H9 (cell line): Measurements from ENCODE around the gene NPHP4. TPM values are rescaled to one million over a fixed set of nuclear protein-coding genes. Genes with fewer than 3 reads are reported as not detected.

Experiments
- DNase-seq: peaks from one replicate; pipeline ENCODE4 v3.0.0-alpha.2; 2017
- H2AFZ ChIP-seq: one replicate; pipeline ENCODE4 v1.6.1; 2013; ENCODE audit warnings: mild to moderate bottlenecking, low read length, control low read depth, moderate library complexity
- H2AK5ac ChIP-seq: 2 replicates; pipeline ENCODE4 v1.6.1; 2013; ENCODE audit warnings: low read length, control low read depth, mixed read lengths; ENCODE audit not compliant: insufficient read length
- H2BK120ac ChIP-seq: one replicate; pipeline ENCODE4 v1.6.1; 2013; ENCODE audit warnings: low read depth, mild to moderate bottlenecking, low read length, control low read depth, inconsistent platforms; ENCODE audit not compliant: poor library complexity, severe bottlenecking
- H2BK12ac ChIP-seq: 2 replicates; pipeline ENCODE4 v1.6.1; 2013; ENCODE audit warnings: low read length, control low read depth, mixed read lengths, low read depth; ENCODE audit not compliant: insufficient read length
- H2BK15ac ChIP-seq: 2 replicates; pipeline ENCODE4 v1.6.1; 2013; ENCODE audit warnings: low read depth, low read length, control low read depth
- H2BK20ac ChIP-seq: one replicate; pipeline ENCODE4 v1.6.1; 2013; ENCODE audit warnings: low read depth, mild to moderate bottlenecking, low read length, control low read depth, inconsistent platforms; ENCODE audit not compliant: poor library complexity, severe bottlenecking
- H2BK5ac ChIP-seq: 2 replicates; pipeline ENCODE4 v1.6.1; 2013; ENCODE audit warnings: low read length, control low read depth, mixed read lengths; ENCODE audit not compliant: insufficient read length
- H3K14ac ChIP-seq: 2 replicates; pipeline ENCODE4 v1.6.1; 2013; ENCODE audit warnings: low read length, control low read depth; ENCODE audit not compliant: insufficient read depth
- H3K18ac ChIP-seq: 2 replicates; pipeline ENCODE4 v1.6.1; 2013; ENCODE audit warnings: low read depth, mild to moderate bottlenecking, mixed read lengths, low read length, control low read depth; ENCODE audit not compliant: insufficient read length
- H3K23ac ChIP-seq: 2 replicates; pipeline ENCODE4 v1.6.1; 2013; ENCODE audit warnings: low read length, control low read depth, mixed read lengths, low read depth; ENCODE audit not compliant: insufficient read length
- H3K23me2 ChIP-seq: 2 replicates; pipeline ENCODE4 v1.6.1; 2013; ENCODE audit warnings: low read depth, mild to moderate bottlenecking, mixed read lengths, low read length, control low read depth; ENCODE audit not compliant: insufficient read length, poor library complexity, severe bottlenecking
- H3K27ac ChIP-seq: 2 replicates; pipeline ENCODE4 v1.5.1; 2013; ENCODE audit warnings: low read length, control low read depth, mixed read lengths, low read depth; ENCODE audit not compliant: insufficient read length
- H3K27me3 ChIP-seq: 2 replicates; pipeline ENCODE4 v1.6.1; 2013; ENCODE audit warnings: low read length, control low read depth, inconsistent platforms; ENCODE audit not compliant: insufficient read depth
- H3K4ac ChIP-seq: 2 replicates; pipeline ENCODE4 v1.6.1; 2013; ENCODE audit warnings: low read depth, mild to moderate bottlenecking, control low read depth, inconsistent platforms, low read length, moderate library complexity
- H3K4me1 ChIP-seq: 2 replicates; pipeline ENCODE4 v1.6.1; 2013; ENCODE audit warnings: low read length, control low read depth, inconsistent platforms; ENCODE audit not compliant: insufficient read depth
- H3K4me2 ChIP-seq: 2 replicates; pipeline ENCODE4 v1.6.1; 2013; ENCODE audit warnings: low read length, control low read depth, mixed read lengths; ENCODE audit not compliant: insufficient read length, insufficient read depth
- H3K56ac ChIP-seq: 2 replicates; pipeline ENCODE4 v1.6.1; 2013; ENCODE audit warnings: low read depth, mild to moderate bottlenecking, mixed read lengths, low read length, control low read depth; ENCODE audit not compliant: insufficient read length
- H3K79me1 ChIP-seq: 2 replicates; pipeline ENCODE4 v1.6.1; 2013; ENCODE audit warnings: low read depth, mild to moderate bottlenecking, moderate library complexity, low read length, control low read depth, inconsistent platforms; ENCODE audit not compliant: insufficient read depth, poor library complexity, severe bottlenecking
- H3K79me2 ChIP-seq: 2 replicates; pipeline ENCODE4 v1.6.1; 2013; ENCODE audit warnings: low read length, control low read depth, inconsistent platforms; ENCODE audit not compliant: insufficient read depth
- H3K9ac ChIP-seq: 2 replicates; pipeline ENCODE4 v1.6.1; 2013; ENCODE audit warnings: low read length, control low read depth, mixed read lengths; ENCODE audit not compliant: insufficient read length; ENCODE audit errors: extremely low read depth
- H3K9me3 ChIP-seq: one replicate; pipeline ENCODE4 v1.6.1; 2013; ENCODE audit warnings: low read depth, low read length, inconsistent platforms; ENCODE audit not compliant: control insufficient read depth
- H3T11ph ChIP-seq: one replicate; pipeline ENCODE4 v1.6.1; 2013; ENCODE audit warnings: mild to moderate bottlenecking, low read length, control low read depth, inconsistent platforms
- H4K20me1 ChIP-seq: one replicate; pipeline ENCODE4 v1.6.1; 2013; ENCODE audit not compliant: control insufficient read depth, insufficient read length, insufficient read depth
- H4K5ac ChIP-seq: 2 replicates; pipeline ENCODE4 v1.6.1; 2013; ENCODE audit warnings: low read depth, mild to moderate bottlenecking, mixed read lengths, low read length, control low read depth; ENCODE audit not compliant: insufficient read length
- H4K8ac ChIP-seq: replicated peaks from 2 replicates; pipeline ENCODE4 v1.6.1; 2013; ENCODE audit warnings: low read length, control low read depth, mixed read lengths, low read depth; ENCODE audit not compliant: insufficient read length
- H4K91ac ChIP-seq: 2 replicates; pipeline ENCODE4 v1.6.1; 2013; ENCODE audit warnings: low read depth, mild to moderate bottlenecking, moderate library complexity, mixed read lengths, low read length, control low read depth; ENCODE audit not compliant: insufficient read length
- H3K27ac Mint-ChIP-seq, 3 experiments: 2 replicates in 2 of 3; 3 replicates in 1 of 3; pipeline ENCODE4 v1.8.0; 2020 to 2021; ENCODE audit warnings: mixed read lengths in 3 of 3, mild to moderate bottlenecking in 1 of 3, moderate library complexity in 1 of 3
- H3K27me3 Mint-ChIP-seq: 2 replicates; pipeline ENCODE4 v1.8.0; 2021; ENCODE audit warnings: low read depth, mild to moderate bottlenecking, moderate library complexity, mixed read lengths
- H3K36me3 Mint-ChIP-seq, 3 experiments: 2 replicates in 2 of 3; 3 replicates in 1 of 3; pipeline ENCODE4 v1.8.0; 2020 to 2021; ENCODE audit warnings: low read depth in 3 of 3, mixed read lengths in 3 of 3; ENCODE audit not compliant: insufficient read depth in 1 of 3
- H3K4me1 Mint-ChIP-seq, 2 experiments: 2 replicates each; pipeline ENCODE4 v1.8.0; 2020; ENCODE audit warnings: mixed read lengths in 2 of 2
- H3K4me3 Mint-ChIP-seq, 2 experiments: 2 replicates in 1 of 2; 3 replicates in 1 of 2; pipeline ENCODE4 v1.8.0; 2020 to 2021; ENCODE audit warnings: mild to moderate bottlenecking in 2 of 2, mixed read lengths in 2 of 2, moderate library complexity in 1 of 2
- H3K9me3 Mint-ChIP-seq, 2 experiments: 2 replicates in 1 of 2; 3 replicates in 1 of 2; pipeline ENCODE4 v1.8.0; 2020; ENCODE audit warnings: mild to moderate bottlenecking in 2 of 2, mixed read lengths in 2 of 2, moderate library complexity in 1 of 2
- CTCF ChIP-seq: fragments of 200-600 bp; sonication (generic); conservative IDR thresholded peaks from 3 replicates; pipeline ENCODE4 v1.8.0; 2021; ENCODE audit warnings: antibody characterized with exemption, mild to moderate bottlenecking
- WGBS: extraction: QIAGEN DNeasy Blood & Tissue Kit; methylation state at CpG from one replicate; pipeline ENCODE4 v1.1.7; 2013; ENCODE audit warnings: missing lambda C conversion rate, low lambda C conversion rate, mixed read lengths; ENCODE audit not compliant: insufficient read length; ENCODE audit errors: extremely low coverage; 5-methylcytosine and 5-hydroxymethylcytosine counted together
- total RNA-seq: library from RNA; stranded (reverse); gene quantifications from 2 replicates; pipeline ENCODE4 v1.2.1, GENCODE V29; 2021

The NPHP4 gene
- total RNA-seq, 1 experiment from 2014 or later, result 17.6 TPM

- no peak for TF ChIP-seq CTCF
- Mint-ChIP-seq H3K4me1 (peaks cover 32 to 44% of the 10 kb centered on the region in 2 experiments), H3K36me3 (peaks cover 25 to 40% (median 31%) of the 10 kb centered on the region in 3 experiments), H3K27me3 (peaks cover 2% of the 10 kb centered on the region), H3K27ac (peak overlapping the region in 2 of 3 experiments; percentile 15 to 96; a peak in 4 of 7 replicates), H3K4me3 (peak overlapping the region; percentile 59 to 73), H3K9me3 (peaks cover 14 to 18% of the 10 kb centered on the region in 2 experiments)
- Histone ChIP-seq H3T11ph (no peak overlapping the region), H2AFZ (no peak overlapping the region), H4K8ac (no peak overlapping the region), H2BK120ac (no peak overlapping the region), H3K56ac (no peak overlapping the region), H2AK5ac (no peak overlapping the region), H4K5ac (no peak overlapping the region), H3K4me2 (peak overlapping the region; percentile 43), H2BK20ac (no peak overlapping the region), H4K91ac (no peak overlapping the region), H2BK15ac (no peak overlapping the region), H3K4ac (no peak overlapping the region), H3K14ac (no peak overlapping the region), H3K23ac (no peak overlapping the region), H2BK5ac (no peak overlapping the region), H3K4me1 (peaks cover 2% of the 10 kb centered on the region; the same call in 1 of the 2 replicates), H4K20me1 (no peaks in the 10 kb centered on the region), H3K27ac (no peak overlapping the region), H3K9ac (no peak overlapping the region), H3K18ac (peak overlapping the region; percentile 0), H2BK12ac (no peak overlapping the region), H3K79me2 (no peaks in the 10 kb centered on the region), H3K79me1 (no peaks in the 10 kb centered on the region), H3K23me2 (no peaks in the 10 kb centered on the region), H3K27me3 (no peaks in the 10 kb centered on the region), H3K9me3 (no peaks in the 10 kb centered on the region)
- no peak for DNase-seq
- WGBS, result no CpG with 5 or more reads among the region's 30 CpGs
These were observed 96.5 kb downstream of the NPHP4 start for GRCh38 chr1:5895446-5896406.
